Right ventricle myocardium superior (tissue), 1 donor: ENCODE results near the gene AKR1D1. TPM values are rescaled to one million over a fixed set of nuclear protein-coding genes. Genes with fewer than 3 reads are reported as not detected.
A peak's percentile ranks its signal among the peaks of the same experiment; 100 is the strongest.
"Not testable (repeated sequence)": the region's sequence is repeated elsewhere in the genome, so short reads cannot be mapped to it uniquely, and the experiment has no call there.

Experiments
- ATAC-seq: fragments of 200-7000 bp; cut with Tn5 transposase; one replicate; pipeline ENCODE4 v1.9.1; 2020; ENCODE audit warnings: mild to moderate bottlenecking; ENCODE audit not compliant: poor library complexity
- DNase-seq: peaks from one replicate; pipeline ENCODE4 v3.0.0-alpha.2; 2020
- intact Hi-C: fragments of 100-400 bp; cut with DNase I; formaldehyde crosslinking; loops from one replicate; pipeline ENCODE4 v1.11.2; 2022
- total RNA-seq: library from RNA; stranded (reverse); fragmentation: NEBNext Ultra II Directional; extraction: Animal tissue kit (Norgen Biotek cat#: 25700); gene quantifications from one replicate; pipeline ENCODE4 v1.2.1, GENCODE V29; 2021
- donor health status: DM: no; HTN: yes; CAD: no; lungs with severe emphysema.

AKR1D1 gene
- total RNA-seq, 1 donor from 2014 or later, result not detected

DNA sequence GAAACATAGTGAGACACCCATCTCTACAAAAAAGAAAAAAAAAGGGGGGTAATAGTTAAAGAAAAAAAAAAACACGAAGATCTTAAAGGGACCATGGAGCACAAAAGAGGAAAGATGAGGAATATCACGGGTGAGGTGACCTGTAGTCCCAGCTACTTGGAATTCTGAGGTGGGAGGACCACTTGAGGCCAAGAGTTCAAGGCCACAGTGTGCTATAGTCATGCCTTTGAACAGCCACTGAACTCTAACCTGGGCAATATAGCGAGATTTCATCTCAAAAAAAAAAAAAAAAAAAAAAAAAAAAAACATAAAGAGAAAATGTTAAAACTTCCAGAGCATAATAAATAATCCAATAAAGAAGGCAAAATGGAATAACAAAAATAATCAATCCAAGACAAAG, 23.6 kb downstream of the AKR1D1 start:
- intact Hi-C loops, result no loop called here
- no peak for ATAC-seq
- no peak for DNase-seq

DNA sequence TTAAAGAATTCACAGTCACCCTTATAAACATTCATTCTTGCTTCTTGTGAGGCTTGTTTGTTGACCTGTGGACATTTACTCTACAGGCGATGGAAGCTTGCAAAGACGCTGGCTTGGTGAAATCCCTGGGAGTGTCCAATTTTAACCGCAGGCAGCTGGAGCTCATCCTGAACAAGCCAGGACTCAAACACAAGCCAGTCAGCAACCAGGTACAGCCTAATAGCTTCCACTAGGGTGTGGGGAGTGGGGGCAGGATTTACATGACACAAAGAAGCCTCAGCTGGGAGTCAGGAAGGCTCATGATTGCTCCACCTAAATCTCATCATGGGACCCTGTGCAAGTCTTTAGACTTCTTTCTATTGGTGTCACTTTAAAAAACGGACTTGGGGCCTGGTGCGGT, 29.0 kb downstream of the AKR1D1 start:
- DNase-seq (no peak), ATAC-seq (no peak)
- intact Hi-C loops, result no loop called here

DNA sequence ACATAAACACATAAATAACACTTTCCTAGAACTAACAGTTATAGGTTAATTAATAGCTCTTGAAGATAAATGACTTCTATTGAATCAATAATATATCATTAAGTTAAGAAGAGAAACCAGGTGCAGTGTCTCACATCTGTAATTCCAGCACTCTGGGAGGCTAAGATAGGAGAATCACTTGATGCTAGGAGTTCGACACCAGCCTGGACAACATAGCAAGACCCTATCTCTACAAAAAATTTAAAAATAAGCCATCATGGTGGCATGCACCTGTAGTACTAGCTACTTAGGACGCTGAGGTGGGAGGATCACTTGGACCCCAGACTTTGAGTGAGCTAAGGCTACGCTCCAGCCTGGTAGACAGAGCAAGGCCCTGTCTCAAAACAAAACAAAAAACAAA, 38.8 kb downstream of the AKR1D1 start:
- no peak for DNase-seq
- ATAC-seq, result no peak
- intact Hi-C loops, result no loop called here

DNA sequence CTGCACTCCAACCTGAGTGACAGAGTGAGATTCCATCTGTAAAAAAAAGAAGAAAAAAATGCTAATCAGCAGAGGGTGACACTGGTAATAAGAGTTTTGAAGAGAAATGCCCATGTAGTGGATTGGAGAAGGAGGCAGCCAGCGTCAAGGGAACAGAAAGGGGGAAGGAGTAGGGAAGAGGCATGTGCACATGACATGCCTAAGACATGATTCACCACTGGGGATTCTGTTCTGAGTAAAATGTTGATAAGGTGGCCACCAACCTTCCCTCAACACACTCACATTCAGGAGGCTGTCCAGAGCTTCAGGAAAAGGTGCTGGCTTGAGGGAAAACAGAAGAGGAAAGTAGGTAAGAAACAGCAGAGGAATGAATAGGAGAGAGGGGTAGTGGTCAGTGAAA, 39.9 kb downstream of the AKR1D1 start:
- ATAC-seq, result no peak
- no peak for DNase-seq
- intact Hi-C loops, result no loop called here

DNA sequence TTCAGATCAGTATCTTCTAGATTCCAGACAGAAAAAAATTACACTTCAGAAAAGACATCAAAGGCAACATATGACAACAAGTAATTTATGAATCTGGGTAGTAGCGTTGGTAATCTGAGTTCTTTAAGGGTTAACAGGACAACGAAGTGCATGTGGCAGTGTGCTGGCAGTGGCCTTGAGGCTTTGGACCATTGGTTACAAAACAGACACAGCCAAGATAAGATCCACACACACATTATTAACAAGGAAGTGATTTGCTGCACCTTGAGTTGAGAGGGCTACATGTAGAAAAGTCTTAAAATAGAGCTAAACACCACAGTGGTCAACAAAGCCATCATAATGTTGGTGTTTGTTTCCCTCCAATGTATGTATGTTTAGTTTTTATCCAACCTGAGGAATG, 40.6 kb downstream of the AKR1D1 start:
- ATAC-seq (no peak), DNase-seq (no peak)
- intact Hi-C loops, result no loop called here

DNA sequence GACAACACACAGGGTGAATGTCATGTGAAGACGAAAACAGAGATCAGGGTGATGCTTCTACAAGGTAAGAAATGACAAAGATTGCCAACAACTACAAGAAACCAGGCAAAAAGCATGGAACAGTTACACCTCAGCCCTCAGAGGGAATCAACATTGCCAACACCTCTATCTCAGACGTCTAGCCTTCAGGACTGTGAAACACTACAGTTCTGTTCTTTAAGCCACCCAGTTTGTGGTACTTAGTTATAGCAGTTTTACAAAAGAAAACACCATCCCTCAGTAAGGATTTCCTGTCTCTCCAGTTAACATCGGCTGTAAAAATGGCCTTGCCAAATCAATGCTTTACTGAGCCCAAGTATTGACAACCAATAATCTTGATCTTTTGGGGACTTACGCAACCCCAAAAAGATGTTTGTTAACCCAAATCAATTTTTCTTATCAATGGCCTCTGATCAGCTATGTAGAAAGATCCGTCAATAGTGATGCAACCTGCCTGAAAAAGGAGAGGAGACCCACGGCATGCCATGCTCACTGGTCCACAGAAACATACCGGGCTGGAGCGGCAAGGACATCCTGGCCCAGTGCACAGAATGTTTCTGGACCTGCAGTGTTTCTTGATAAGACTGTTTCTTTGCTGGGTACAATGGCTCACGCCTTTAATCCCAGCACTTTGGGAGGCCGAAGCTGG, 44.0 kb downstream of the AKR1D1 start:
- intact Hi-C loops, result no loop called here
- ATAC-seq (no peak), DNase-seq (no peak)

DNA sequence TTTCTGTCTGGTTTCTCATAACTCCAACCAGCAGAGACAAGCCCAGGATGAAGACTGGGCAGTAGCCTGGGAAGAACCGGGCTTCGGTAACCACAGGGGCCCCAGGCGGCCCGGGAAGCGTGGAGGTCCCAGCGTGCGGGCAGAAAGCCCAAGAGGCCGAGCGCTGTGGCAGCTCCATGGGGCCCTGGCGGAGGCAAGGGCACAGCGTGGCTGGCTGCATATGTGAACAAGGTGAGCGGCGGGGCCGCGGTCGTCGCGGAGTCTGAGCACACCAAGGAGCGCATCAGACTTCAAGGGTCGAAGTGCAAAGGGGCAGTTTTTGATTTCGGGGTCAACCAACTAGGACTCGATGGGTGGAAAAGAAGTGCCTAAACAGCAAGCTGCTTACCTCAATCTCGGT, 45.9 kb downstream of the AKR1D1 start:
- no peak for DNase-seq
- intact Hi-C loops, result no loop called here

DNA sequence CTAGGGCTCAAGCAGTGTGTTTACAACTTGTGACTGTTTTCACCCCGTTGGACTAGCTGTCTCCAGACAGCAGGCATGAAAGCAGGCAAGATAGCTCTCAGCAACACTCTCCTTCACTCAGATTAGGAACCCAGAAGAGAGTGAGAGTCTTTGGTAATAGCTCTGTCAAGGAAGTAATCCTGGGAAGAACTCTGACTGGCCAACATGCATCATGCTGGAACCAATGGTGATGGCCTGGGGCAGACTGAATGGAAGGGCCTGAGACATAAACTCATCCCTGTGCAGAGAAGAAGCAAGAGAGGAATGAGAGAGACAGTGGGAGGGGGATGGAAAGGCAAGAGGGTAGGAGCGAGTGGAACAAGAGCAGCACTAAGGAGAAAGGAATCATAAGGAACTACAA, 48.9 kb downstream of the AKR1D1 start:
- ATAC-seq, result no peak
- intact Hi-C loops, result no loop called here

More for the DNA sequence above, 45.9 kb downstream of the AKR1D1 start:
- ATAC-seq, result no peak

DNA sequence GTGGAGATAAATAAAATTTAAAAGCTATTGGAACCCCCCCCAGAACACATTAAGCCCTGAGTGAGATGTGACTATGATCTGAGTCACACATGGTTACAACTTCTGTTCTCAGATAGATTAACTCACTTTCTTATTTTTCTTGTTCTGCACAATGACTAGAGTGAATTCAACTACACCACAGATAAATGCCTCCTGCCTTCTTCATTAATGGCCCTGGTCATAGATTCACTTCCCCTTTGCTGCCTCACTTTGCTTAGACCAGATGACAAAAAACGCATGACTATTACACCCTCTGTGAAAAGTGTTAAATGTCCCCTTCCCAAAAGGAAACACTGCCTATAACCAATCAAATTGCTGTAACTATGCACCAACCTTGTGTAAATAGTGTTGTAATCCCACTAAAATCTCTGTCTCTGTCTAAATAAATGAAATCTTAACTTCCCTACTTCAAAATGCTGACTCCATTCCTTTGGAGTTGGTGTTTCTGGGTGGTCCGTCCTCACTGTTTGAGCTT, 49.4 kb downstream of the AKR1D1 start:
- ATAC-seq (peak; percentile 34), DNase-seq (no peak)
- intact Hi-C loops, result no loop called here

More for the DNA sequence above, 48.9 kb downstream of the AKR1D1 start:
- DNase-seq, result no peak

DNA sequence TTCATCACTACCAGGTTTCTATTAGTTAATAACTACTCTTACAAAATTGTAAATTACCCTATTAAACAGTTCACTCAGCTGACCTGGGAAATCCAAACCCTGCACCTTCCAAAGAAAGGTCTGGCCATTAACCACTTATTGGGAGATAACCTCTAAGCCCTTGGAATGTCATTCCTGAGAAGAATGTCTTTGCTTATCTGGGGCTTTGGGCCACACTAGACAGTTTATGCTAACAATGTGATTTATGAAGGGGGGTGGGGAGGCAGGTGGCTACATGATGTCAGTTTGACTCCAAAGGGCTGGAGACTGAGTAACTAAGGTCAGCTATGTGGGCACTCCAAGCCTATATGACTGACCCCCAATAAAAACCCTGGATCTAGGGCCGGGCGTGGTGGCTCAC, 50.7 kb downstream of the AKR1D1 start:
- no peak for DNase-seq
- intact Hi-C loops, result no loop called here
- no peak for ATAC-seq

DNA sequence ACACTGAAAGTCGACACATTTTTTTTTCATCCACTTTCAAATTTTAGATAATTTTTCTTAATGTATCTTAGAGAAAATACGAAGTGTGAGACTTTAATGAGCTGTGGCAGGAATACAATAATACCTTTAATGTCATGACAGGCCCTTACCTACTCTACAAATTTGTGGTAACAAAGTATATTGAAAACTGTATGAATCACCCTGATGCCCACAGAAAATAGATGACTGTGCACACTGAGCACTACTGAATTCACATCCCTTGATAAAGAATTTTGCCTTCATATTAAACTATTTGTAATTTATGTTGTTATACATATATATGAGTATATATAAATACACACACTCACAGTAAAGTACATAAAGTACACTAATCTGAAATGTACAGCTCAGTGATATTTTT, 51.7 kb downstream of the AKR1D1 start:
- intact Hi-C loops, result no loop called here
- DNase-seq (no peak), ATAC-seq (no peak)

DNA sequence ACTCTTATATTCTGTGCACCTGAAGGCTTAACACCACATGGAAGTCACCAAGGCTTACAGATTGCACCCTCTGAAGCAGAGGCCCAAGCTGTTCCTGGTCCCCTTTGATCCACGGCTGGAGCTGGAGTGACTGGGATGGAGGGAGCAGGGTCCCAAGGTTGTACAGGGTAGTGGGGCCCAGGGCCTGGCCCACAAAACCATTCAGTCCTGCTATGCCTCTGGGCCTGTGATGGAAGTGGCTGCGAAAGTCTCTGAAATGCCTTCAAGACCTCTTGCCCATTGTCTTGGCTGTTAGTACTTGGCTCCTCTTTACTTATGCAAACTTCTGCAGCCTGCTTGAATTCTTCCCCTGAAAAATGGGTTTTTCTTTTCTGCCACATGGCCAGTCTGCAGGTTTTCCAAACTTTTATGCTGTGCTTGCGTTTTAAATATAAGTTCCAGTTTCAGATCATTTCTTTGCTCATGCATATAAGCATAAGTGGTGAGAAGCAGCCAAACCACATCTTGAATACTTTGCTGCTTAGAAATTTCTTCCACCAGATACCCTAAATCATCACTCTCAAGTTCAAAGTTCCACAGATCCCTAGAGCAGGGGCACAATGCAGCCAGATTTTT, 53.4 kb downstream of the AKR1D1 start:
- intact Hi-C loops, result no loop called here
- DNase-seq, result no peak
- ATAC-seq, result no peak

DNA sequence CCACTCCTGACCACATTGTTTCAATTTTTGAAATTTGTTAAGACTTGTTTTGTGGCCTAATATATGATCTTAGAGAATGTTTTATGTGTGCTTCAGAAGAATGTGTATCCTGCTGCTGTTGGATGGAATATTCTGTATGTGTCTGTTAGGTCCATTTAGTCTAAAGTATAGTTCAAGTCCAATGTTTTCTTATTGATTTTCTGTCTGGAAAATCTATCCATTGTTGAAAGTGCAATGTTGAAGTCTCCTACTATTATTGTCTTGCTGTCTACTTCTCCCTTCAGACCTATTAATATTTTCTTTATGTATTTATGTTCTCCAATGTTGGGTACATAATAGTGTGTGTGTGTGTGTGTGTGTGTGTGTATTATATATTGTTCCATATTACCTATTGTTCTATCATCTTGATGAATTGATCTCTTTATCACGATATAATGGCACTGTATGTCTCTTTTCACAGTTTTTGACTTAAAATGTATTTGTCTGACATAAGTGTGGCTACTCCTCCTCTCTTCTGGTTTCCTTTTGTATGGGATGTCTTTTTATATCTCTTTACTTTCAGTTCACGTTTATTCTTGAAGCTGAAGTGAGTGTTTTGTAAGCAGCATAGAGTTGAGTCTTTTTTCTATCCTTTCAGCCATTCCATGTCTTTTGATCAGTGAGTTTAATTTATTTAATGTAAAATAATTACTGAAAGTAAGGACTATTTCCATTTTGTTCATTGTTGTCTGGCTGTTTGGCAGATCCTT, 61.3 kb downstream of the AKR1D1 start:
- ATAC-seq (no peak), DNase-seq (no peak)
- intact Hi-C loops, result no loop called here

DNA sequence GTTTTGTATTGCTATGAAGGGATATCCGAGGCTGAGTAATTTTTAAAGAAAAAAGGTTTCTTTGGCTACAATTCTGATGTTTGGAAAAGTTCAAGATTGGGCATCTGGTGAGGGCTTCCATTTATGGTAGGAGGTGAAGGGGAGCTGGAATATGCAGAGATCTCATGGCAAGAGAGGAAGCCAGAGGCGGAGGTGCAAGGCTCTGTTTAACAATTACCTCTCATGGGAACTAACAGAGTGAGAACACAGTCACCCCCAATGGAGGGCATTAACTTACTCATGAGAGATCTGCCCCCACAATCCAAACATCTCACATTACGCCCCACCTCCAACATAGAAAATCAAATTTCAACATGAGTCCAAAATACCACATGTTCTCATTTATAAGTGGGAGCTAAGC, 62.0 kb downstream of the AKR1D1 start:
- intact Hi-C loops, result no loop called here
- DNase-seq, result no peak
- no peak for ATAC-seq

DNA sequence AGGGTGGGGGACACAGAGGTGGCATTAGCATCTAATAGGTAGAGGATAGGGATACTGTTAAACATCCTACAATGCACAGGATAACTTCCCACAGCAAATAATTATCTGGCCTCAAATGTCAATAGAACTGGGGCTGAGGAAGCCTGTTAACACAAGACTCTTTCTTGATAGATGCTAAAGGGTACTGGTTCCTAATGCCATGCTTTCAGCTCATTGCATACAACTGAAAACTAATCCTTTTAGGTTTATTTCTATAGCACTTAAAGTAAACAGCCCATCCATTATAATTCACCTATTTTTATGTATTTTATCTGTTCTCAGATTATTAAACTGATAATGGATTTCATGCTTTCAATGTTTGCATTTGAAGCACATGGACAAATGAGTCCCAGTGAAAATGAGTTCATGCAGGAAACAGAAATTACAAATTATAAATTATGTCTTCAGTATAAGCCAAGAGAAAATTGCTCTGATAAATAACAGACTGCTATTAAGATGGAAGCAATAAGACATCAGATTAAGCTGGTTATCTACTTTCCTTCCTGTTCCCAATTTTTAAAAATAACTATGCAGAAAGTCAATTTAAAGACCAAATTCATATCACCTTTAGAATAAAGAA, 66.4 kb downstream of the AKR1D1 start:
- DNase-seq (no peak), ATAC-seq (no peak)
- intact Hi-C loops, result no loop called here

DNA sequence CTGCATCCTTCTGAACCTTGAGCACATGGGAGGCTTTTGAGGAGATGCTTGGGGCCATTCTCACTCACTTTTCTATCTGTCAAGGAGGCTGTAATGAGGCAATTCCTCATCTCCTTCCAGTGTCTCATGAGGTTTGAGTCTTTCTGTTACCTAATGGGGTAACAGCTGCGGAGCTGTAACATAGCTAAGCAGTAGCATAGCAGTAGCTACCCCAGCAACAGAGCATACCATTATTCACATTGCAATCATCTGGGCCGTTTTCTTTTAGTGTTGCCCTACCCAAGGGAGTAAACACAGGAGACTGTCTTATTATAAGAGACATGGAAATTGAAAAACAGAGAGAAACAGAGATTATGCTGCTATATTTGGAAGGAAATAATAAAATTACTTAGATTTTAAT, 68.7 kb downstream of the AKR1D1 start:
- intact Hi-C loops, result no loop called here
- no peak for DNase-seq
- no peak for ATAC-seq

DNA sequence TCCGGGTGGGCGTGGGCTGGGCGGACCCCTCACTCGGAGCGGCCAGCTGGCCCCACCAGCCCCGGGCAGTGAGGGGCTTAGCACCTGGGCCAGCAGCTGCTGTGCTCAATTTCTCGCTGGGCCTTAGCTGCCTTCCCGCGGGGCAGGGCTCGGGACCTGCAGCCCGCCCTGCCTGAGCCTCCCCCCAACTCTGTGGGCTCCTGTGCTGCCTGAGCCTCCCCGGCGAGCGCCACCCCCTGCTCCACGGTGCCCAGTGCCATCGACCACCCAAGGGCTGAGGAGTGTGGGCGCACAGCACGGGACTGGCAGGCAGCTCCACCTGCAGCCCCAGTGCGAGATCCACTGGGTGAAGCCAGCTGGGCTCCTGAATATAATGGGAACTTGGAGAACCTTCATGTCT, 70.0 kb downstream of the AKR1D1 start:
- intact Hi-C loops, ATAC-seq, DNase-seq: not testable (repeated sequence)

DNA sequence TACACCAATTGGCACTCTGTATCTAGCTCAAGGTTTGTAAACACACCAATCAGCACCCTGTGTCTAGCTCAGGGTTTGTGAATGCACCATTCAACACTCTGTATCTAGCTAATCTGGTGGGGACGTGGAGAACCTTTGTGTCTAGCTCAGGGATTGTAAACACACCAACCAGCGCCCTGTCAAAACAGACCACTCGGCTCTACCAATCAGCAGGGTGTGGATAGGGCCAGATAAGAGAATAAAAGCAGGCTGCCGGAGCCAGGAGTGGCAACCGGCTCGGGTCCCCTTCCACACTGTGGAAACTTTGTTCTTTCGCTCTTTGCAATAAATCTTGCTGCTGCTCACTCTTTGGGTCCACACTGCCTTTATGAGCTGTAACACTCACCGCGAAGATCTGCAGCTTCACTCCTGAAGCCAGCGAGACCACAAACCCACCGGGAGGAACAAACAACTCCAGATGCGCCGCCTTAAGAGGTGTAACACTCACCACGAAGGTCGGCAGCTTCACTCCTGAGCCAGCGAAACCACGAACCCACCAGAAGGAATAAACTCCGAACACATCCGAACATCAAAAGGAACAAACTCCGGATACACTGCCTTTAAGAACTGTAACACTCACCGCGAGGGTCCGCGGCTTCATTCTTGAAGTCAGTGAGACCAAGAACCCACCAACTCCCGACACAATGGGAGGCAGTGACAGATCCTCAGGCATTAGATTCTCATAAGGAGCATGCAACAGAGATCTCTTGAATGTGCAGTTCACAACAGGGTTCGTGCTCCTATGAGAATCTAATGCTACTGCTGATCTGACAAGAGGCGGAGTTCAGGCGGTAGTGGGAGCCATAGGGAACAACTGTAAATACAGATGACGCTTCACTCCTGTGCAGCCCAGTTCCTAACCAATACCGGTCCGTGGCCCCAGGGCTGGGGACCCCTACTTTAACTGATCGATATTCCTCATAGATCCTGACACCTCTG, 70.8 kb downstream of the AKR1D1 start:
- DNase-seq, intact Hi-C loops, ATAC-seq: not testable (repeated sequence)
